SIG-M5 treated with dmso at 0.1 percent for 504 hours (cell line): ENCODE data around the gene NEURL1.

Source experiments
- DNase-seq: peaks from one replicate; lab custom pipeline; 2025; ENCODE audit not compliant: unreplicated experiment; lab: John Stamatoyannopoulos, UW

NEURL1 gene

GRCh38 chr10:103582331-103583123 is 89.0 kb downstream of the NEURL1 start:
- no peak for DNase-seq

- DNase-seq: no peak
These were observed 90.3 kb downstream of the NEURL1 start for GRCh38 chr10:103583871-103584215.

GRCh38 chr10:103584216-103585010 is 90.9 kb downstream of the NEURL1 start:
- no peak for DNase-seq

- DNase-seq: no peak
These were observed 91.5 kb downstream of the NEURL1 start for GRCh38 chr10:103585011-103585405.

- DNase-seq: no peak
These were observed 93.6 kb downstream of the NEURL1 start for GRCh38 chr10:103587073-103587472.

- no peak for DNase-seq
These were observed 95.6 kb downstream of the NEURL1 start for GRCh38 chr10:103589074-103589630.

GRCh38 chr10:103590060-103590459 is 96.6 kb downstream of the NEURL1 start:
- DNase-seq: no peak

GRCh38 chr10:103590744-103591291 is 97.3 kb downstream of the NEURL1 start:
- DNase-seq: no peak

GRCh38 chr10:103592186-103593021 is 98.9 kb downstream of the NEURL1 start:
- DNase-seq: peak; percentile 48

- DNase-seq: no peak
These were observed 99.6 kb downstream of the NEURL1 start for GRCh38 chr10:103593022-103593570.

- DNase-seq: no peak
These were observed 102.6 kb downstream of the NEURL1 start for GRCh38 chr10:103595933-103596726.

- no peak for DNase-seq
These were observed 103.5 kb downstream of the NEURL1 start for GRCh38 chr10:103597003-103597402.

- peak; percentile 9 for DNase-seq
These were observed 105.2 kb downstream of the NEURL1 start for GRCh38 chr10:103598654-103599115.

- no peak for DNase-seq
These were observed 105.7 kb downstream of the NEURL1 start for GRCh38 chr10:103599211-103599610.

GRCh38 chr10:103599907-103600306 is 106.4 kb downstream of the NEURL1 start:
- no peak for DNase-seq

GRCh38 chr10:103600325-103600724 is 106.8 kb downstream of the NEURL1 start:
- no peak for DNase-seq

- DNase-seq: no peak
These were observed 107.6 kb downstream of the NEURL1 start for GRCh38 chr10:103600956-103601569.

GRCh38 chr10:103602028-103602851 is 108.7 kb downstream of the NEURL1 start:
- DNase-seq: no peak

GRCh38 chr10:103602852-103603155 is 109.3 kb downstream of the NEURL1 start:
- DNase-seq: no peak
